GM21529 (cell line): Measurements from ENCODE around the gene MAP3K6.
"Not testable (repeated sequence)": the region's sequence is repeated elsewhere in the genome, so short reads cannot be mapped to it uniquely, and the experiment has no call there.

ENCODE experiments used
- ATAC-seq: cut with Tn5 transposase; IDR thresholded peaks from one replicate; pipeline ENCODE4 v1.9.1; 2021; ENCODE audit not compliant: unreplicated experiment

MAP3K6 gene

DNA sequence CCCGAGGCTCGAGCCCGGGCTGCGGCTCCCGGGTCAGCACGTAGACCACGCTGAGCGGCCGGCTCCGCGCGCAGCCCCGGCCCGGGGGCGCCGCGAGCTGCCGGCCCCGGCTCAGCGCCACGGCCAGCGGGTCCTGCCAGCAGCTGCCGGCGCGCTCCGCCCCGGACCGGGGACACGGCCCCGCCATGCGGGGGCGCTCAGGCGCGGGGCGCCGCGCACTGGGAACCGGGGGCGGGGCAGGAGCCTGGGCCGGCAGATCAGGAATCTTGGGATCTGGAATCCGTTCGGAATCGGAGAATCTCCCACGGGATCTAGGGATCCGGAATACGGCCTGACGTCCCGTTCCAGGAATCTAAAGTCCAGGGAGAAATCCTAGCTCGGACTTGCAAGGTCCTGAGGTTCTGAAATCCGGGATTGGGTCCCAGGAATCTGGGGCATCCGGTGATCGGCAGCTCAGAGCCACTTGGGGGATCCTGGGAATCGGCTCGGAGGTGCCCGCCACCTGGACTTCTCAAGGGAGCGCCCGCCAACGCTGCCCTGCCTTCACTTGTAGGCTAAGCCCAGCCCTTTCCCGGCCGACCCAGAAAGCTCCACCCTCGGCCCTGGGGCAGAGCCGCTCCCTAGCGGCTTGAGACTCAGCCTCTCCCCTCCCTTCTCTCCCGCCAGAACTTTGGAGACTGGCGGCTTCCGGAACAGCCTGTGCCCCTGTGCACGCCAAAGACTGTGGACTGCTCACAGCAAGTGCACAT, at the start of gene MAP3K6:
TSS of gene MAP3K6 (minus strand) at position 551 of the 749 bp plus-strand sequence. CDS start at position 187, 364 bp downstream.
- peak; percentile 37 for ATAC-seq

DNA sequence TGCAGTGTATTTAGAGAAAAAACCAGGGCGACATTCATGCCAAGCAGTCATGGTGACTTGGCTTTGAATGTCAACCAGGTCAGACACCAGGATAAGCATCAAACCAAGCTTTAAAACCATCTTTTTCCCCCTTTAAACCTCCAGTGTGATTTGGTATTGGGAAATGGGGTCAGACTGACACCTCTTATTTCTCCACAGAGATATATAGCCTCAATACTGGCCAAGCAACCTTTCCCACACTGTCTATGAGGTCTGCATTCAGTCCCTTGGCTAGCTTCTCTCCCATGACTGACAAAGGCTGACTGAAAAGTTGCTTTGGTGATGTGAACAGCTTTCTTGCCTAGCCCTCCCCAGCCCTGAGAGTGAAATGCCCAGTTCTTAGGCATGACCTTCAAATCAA, 47.3 kb upstream of the MAP3K6 start:
- ATAC-seq, result no peak

GRCh38 chr1:27413004-27413403, 46.2 kb upstream of the MAP3K6 start:
- no peak for ATAC-seq

DNA sequence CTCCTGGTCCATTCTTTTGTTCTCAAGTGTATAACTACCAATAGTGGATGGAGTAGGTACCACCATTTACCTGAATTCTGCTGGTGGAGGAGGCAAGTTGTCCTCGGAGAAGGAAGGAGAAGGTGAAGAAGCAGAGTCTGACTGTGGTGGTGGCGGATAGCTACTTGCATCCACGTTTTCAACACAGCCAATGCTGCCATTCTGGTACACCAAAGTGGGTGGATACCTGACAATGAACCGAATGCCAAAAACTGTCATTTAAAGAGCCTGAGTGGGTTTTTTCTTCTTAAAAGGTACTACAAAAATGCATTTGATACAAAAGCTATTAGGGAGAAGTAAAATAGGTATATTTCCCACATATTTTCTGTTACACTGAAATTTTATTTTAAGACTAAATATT, 45.7 kb upstream of the MAP3K6 start:
- ATAC-seq, result no peak

DNA sequence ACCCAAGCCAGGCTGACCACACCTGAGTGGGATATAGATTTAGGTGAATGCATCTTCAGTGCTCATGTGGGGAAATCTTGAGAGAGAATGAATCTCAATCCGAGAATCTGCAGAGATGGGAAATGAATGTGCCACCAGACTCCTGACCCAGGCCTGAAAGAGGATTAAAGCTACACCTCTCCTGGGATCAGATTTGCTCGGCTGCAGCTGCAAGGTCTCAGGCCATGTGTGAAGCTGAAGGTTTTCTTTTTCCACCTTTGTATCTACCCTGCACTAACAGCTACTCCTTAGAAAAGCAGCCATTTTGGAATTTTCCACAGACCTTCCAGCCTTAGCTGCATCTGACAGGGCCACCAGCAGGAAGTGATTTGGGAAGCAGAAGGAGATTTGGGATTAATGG, 43.9 kb upstream of the MAP3K6 start:
- ATAC-seq, result no peak

DNA sequence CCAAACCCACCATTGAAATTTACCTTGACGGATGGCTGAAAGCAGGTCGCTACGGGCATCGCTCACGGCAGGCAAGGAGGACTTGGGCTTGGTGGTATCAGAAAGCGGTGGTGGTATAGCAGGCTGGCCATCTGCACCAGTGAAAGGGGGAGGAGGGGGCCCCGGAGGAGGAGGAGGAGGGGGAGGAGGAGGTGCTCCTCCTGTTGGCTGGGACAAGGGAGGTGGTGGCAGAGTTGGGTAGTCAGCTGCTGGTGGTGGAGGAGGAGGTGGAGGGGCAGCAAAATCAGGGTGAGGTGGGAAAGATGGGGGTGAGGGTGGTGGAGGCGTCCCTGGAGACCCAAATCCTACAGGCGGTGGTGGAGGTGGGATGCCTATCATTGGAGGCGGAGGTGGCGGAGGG, 42.9 kb upstream of the MAP3K6 start:
- no peak for ATAC-seq

GRCh38 chr1:27408151-27408550, 41.4 kb upstream of the MAP3K6 start:
- no peak for ATAC-seq

- ATAC-seq, result not testable (repeated sequence)
These were observed 40.0 kb upstream of the MAP3K6 start for GRCh38 chr1:27406791-27407190.

DNA sequence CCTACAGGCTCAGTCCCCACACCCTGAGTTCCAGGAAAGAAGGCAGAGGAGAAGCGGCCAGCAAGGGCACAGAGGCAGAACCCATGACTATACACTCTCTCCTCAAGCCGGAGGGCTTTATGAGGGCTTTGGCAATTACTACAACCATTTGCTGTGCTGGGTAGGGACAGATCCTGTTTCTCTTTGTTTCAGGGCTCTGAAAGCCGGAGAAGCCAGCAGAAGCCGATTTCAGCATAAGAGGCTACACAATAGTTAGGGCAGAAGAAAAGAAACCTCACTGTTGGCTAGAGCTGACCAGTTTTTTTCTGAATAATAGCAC, 39.6 kb upstream of the MAP3K6 start:
- ATAC-seq, result no peak

- not testable (repeated sequence) for ATAC-seq
These were observed 39.0 kb upstream of the MAP3K6 start for GRCh38 chr1:27405598-27406361.

DNA sequence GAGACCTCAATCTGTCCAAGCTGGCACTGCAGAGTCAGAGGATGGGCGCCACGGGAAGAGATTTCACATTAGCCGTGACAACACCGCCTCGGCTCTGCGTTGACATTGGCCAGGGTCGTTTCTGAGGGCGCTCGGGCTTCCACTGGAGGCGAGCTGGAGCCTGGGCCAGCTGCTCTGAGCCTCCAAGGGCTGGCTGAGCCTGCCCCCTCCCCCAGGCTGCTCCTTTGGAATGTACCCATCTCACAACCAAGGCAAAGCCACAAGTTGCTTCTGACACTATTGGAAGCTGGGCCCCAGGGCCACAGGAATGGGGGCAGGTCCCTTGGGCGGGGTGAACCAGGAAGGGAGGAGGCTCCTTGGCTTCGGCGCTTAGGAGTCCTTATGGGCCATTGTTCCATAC, 38.3 kb upstream of the MAP3K6 start:
- ATAC-seq, result no peak

DNA sequence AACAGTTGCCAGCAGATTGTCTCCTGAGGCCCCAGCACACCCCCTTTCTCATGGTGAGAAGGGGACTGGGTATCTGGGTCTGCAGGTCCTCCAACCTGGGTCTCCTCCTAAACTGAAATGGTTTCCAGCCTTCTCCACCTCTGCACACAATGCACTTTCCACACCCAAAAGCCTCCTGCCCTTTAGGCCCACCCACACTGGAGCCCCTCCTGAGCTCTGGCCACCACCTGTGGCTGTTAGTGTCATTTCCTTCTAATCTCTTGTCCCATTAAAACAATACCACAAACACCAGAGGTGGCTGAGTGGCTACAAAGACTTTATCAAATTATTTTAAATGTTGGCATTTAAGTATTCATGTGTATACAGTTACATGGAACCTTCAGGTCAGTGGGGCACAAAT, 37.2 kb upstream of the MAP3K6 start:
- no peak for ATAC-seq

GRCh38 chr1:27403065-27403726, 36.4 kb upstream of the MAP3K6 start:
- no peak for ATAC-seq

GRCh38 chr1:27402349-27402754, 35.6 kb upstream of the MAP3K6 start:
- ATAC-seq, result no peak

- ATAC-seq, result no peak
These were observed 34.2 kb upstream of the MAP3K6 start for GRCh38 chr1:27400963-27401341.

GRCh38 chr1:27400082-27400962, 33.6 kb upstream of the MAP3K6 start:
- ATAC-seq, result no peak

GRCh38 chr1:27399251-27400025, 32.7 kb upstream of the MAP3K6 start:
- no peak for ATAC-seq

DNA sequence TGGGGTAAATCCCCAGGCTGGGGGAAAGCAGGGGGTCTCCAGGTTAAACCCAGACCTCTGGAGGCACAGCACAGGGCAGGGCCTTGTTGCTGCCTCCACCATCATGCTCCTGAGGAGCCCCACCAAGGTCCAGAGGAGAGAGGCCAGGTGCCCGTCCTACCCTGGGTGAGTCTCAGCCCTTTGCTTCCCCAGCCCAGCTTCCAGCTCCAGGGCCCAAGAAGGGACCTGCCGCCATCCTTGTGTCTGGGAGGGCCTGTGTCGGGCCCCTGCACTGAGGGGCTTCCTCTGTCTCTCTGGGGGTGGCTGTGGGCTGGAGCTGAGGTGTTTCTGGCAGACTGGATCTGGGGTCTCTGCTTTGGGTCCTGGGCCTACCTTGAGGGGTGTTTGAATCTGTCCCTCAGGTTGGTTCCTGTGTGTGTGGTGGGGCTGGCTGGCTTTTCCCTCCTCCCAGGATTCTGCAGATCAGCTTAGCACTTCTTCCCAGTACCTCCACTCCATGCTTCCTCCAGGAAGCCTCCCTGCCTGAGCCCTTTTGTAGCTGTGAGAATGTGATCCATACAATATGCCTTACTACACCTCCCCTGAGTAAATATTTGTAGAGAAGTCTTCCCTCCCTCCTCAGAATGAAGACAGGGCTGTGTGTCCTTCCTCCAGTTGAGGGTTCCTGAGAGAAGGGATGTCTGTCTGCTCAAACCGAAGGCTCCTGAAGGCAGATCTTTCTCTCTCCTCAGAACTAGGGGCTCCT, 31.8 kb upstream of the MAP3K6 start:
- no peak for ATAC-seq

- ATAC-seq, result no peak
These were observed 31.0 kb upstream of the MAP3K6 start for GRCh38 chr1:27397749-27398148.

- ATAC-seq, result no peak
These were observed 30.3 kb upstream of the MAP3K6 start for GRCh38 chr1:27397110-27397509.
